Type B pancreatic cell (in vitro differentiated cells): ENCODE results near the gene IPO9. TPM values are rescaled to one million over a fixed set of nuclear protein-coding genes. Genes with fewer than 3 reads are reported as not detected.
"Not testable (repeated sequence)": the region's sequence is repeated elsewhere in the genome, so short reads cannot be mapped to it uniquely, and the experiment has no call there.

Experiments
- DNase-seq: peaks from one replicate; pipeline ENCODE4 v3.0.0; 2021; ENCODE audit warnings: mixed read lengths; ENCODE audit not compliant: unreplicated experiment; ENCODE audit errors: extremely low spot score
- H3K27ac Mint-ChIP-seq: 2 replicates; pipeline ENCODE4 v1.8.0; 2021; ENCODE audit warnings: mild to moderate bottlenecking, mixed read lengths
- H3K27me3 Mint-ChIP-seq: 2 replicates; pipeline ENCODE4 v1.8.0; 2021; ENCODE audit warnings: mixed read lengths
- H3K36me3 Mint-ChIP-seq: 2 replicates; pipeline ENCODE4 v1.8.0; 2021; ENCODE audit warnings: mixed read lengths
- H3K4me1 Mint-ChIP-seq: one replicate; pipeline ENCODE4 v1.8.0; 2021; ENCODE audit warnings: mixed read lengths; ENCODE audit not compliant: unreplicated experiment
- H3K4me3 Mint-ChIP-seq: 2 replicates; pipeline ENCODE4 v1.8.0; 2021; ENCODE audit warnings: mild to moderate bottlenecking, mixed read lengths
- H3K9me3 Mint-ChIP-seq: 2 replicates; pipeline ENCODE4 v1.8.0; 2021; ENCODE audit warnings: mixed read lengths
- CTCF ChIP-seq: fragments of 200-600 bp; sonication (generic); conservative IDR thresholded peaks from 2 replicates; pipeline ENCODE4 v1.5.0; 2021; ENCODE audit warnings: antibody characterized with exemption, mild to moderate bottlenecking
- total RNA-seq: library from RNA; stranded (reverse); gene quantifications from 2 replicates; pipeline ENCODE4 v1.2.1, GENCODE V29; 2021; ENCODE audit warnings: low replicate concordance

Gene IPO9
- total RNA-seq, 1 donor from 2014 or later, result 92.4 TPM

GRCh38 chr1:201898992-201899391 is 70.0 kb downstream of the IPO9 start:
- Mint-ChIP-seq H3K27ac (no peak overlapping the region), H3K4me1 (peaks cover 13% of the 10 kb centered on the region), H3K9me3 (no peaks in the 10 kb centered on the region), H3K27me3 (no peaks in the 10 kb centered on the region), H3K4me3 (no peak overlapping the region), H3K36me3 (peaks cover 3% of the 10 kb centered on the region)
- DNase-seq, result no peak
- TF ChIP-seq CTCF, result no peak

GRCh38 chr1:201899683-201900429 is 70.9 kb downstream of the IPO9 start:
- TF ChIP-seq CTCF, result no peak
- Mint-ChIP-seq H3K9me3 (no peaks in the 10 kb centered on the region), H3K27me3 (no peaks in the 10 kb centered on the region), H3K27ac (peak overlapping the region; percentile 15), H3K4me3 (no peak overlapping the region), H3K36me3 (peaks cover 3% of the 10 kb centered on the region), H3K4me1 (peaks cover 19% of the 10 kb centered on the region)
- DNase-seq, result no peak

GRCh38 chr1:201900476-201900875 is 71.5 kb downstream of the IPO9 start:
- peaks cover 3% of the 10 kb centered on the region for H3K36me3 Mint-ChIP-seq
- no peak for TF ChIP-seq CTCF
- no peak for DNase-seq
- no peaks in the 10 kb centered on the region for H3K9me3 Mint-ChIP-seq
- H3K27ac Mint-ChIP-seq, result peak overlapping the region; percentile 15
- H3K4me1 Mint-ChIP-seq, result peaks cover 25% of the 10 kb centered on the region
- no peaks in the 10 kb centered on the region for H3K27me3 Mint-ChIP-seq
- no peak overlapping the region for H3K4me3 Mint-ChIP-seq

GRCh38 chr1:201901036-201901435 is 72.1 kb downstream of the IPO9 start:
- not testable (repeated sequence) for H3K9me3 Mint-ChIP-seq, H3K4me3 Mint-ChIP-seq, H3K27ac Mint-ChIP-seq, DNase-seq, H3K27me3 Mint-ChIP-seq, H3K36me3 Mint-ChIP-seq
- peaks cover 22% of the 10 kb centered on the region for H3K4me1 Mint-ChIP-seq

- H3K27me3 Mint-ChIP-seq, result no peaks in the 10 kb centered on the region
- H3K36me3 Mint-ChIP-seq, result peaks cover 3% of the 10 kb centered on the region
- H3K4me1 Mint-ChIP-seq, result peaks cover 18% of the 10 kb centered on the region
- H3K4me3 Mint-ChIP-seq, result no peak overlapping the region
- TF ChIP-seq CTCF, result no peak
- DNase-seq, result no peak
- H3K9me3 Mint-ChIP-seq, result no peaks in the 10 kb centered on the region
- no peak overlapping the region for H3K27ac Mint-ChIP-seq
These were observed 73.2 kb downstream of the IPO9 start for GRCh38 chr1:201902198-201902597.

GRCh38 chr1:201903135-201903534 is 74.2 kb downstream of the IPO9 start:
- H3K4me1 Mint-ChIP-seq, result peaks cover 18% of the 10 kb centered on the region

More at GRCh38 chr1:201903135-201903534, 74.2 kb downstream of the IPO9 start:
- H3K4me3 Mint-ChIP-seq, result no peak overlapping the region
- peaks cover 3% of the 10 kb centered on the region for H3K36me3 Mint-ChIP-seq
- no peak overlapping the region for H3K27ac Mint-ChIP-seq
- H3K9me3 Mint-ChIP-seq, result no peaks in the 10 kb centered on the region
- H3K27me3 Mint-ChIP-seq, result no peaks in the 10 kb centered on the region
- no peak for TF ChIP-seq CTCF
- DNase-seq, result no peak
